Mesodermal cell (in vitro differentiated cells): ENCODE results near the gene DEFB121. TPM values are rescaled to one million over a fixed set of nuclear protein-coding genes. Genes with fewer than 3 reads are reported as not detected.
"Not testable (repeated sequence)": the region's sequence is repeated elsewhere in the genome, so short reads cannot be mapped to it uniquely, and the experiment has no call there.

ENCODE experiments used
- H3K27ac ChIP-seq: 2 replicates; pipeline ENCODE4 v1.7.0; 2013; ENCODE audit warnings: mild to moderate bottlenecking, low read depth, low read length, moderate library complexity; ENCODE audit not compliant: severe bottlenecking
- H3K36me3 ChIP-seq: 2 replicates; pipeline ENCODE4 v1.7.1; 2013; ENCODE audit warnings: mild to moderate bottlenecking, low read length, moderate library complexity; ENCODE audit not compliant: control insufficient read depth, insufficient read depth
- H3K4me1 ChIP-seq: one replicate; pipeline ENCODE4 v1.7.1; 2013; ENCODE audit warnings: mild to moderate bottlenecking, low read length; ENCODE audit not compliant: insufficient read depth, control insufficient read depth, poor library complexity, severe bottlenecking
- H3K4me3 ChIP-seq: 2 replicates; pipeline ENCODE4 v1.7.0; 2013; ENCODE audit warnings: low read length, control low read depth, mild to moderate bottlenecking; ENCODE audit not compliant: insufficient read depth, poor library complexity, severe bottlenecking; ENCODE audit errors: extremely low read depth
- H3K9me3 ChIP-seq: 2 replicates; pipeline ENCODE4 v1.7.1; 2013; ENCODE audit warnings: mild to moderate bottlenecking, low read length, moderate library complexity; ENCODE audit not compliant: control insufficient read depth
- WGBS, 2 experiments: methylation state at CpG; one replicate each; pipeline ENCODE4 v1.1.5; 2013; ENCODE audit warnings: missing lambda C conversion rate in 2 of 2; ENCODE audit not compliant: insufficient coverage in 2 of 2; 5-methylcytosine and 5-hydroxymethylcytosine counted together
- polyA plus RNA-seq, 2 experiments: library from polyadenylated mRNA; stranded (reverse); fragments of 50-300 nt; gene quantifications; one replicate each; pipeline ENCODE4 v1.2.3, GENCODE V29; 2013

Gene DEFB121
- polyA plus RNA-seq (2013, experiment 1 of 2) = not detected
- polyA plus RNA-seq (2013, experiment 2 of 2) = not detected

DNA sequence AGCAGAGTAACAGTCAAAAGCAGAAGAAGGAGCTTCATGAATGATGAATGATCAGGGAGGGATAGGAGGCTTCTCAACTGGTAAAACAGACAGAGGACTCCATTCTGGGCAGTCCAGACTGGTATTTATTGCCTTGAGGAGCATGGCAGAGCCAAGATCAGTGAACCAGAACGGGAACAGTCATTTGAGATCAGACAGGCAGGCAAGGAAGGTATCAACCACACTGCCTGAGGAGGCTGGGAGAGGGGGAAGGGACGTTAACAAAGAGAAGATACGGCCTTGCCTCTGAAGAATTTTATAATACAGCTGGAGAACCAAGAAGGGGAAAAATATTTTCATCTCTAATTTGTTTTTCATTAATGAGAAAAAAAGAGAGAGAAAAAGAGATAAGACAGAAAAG is at the start of gene DEFB121:
Gene DEFB121 (minus strand): TSS at position 101 of the 400 bp plus-strand sequence. CDS start 63 bp downstream, at position 38.
- 7 to 40% methylated on average over 1 to 2 of the region's 3 CpGs for WGBS, 2 experiments
- Histone ChIP-seq H3K27ac (no peak within 1 kb of the TSS), H3K4me1 (no peaks in the 10 kb centered on the region), H3K36me3 (no peaks in the 10 kb centered on the region), H3K9me3 (peaks cover 76% of the 10 kb centered on the region), H3K4me3 (no peak within 1 kb of the TSS)

DNA sequence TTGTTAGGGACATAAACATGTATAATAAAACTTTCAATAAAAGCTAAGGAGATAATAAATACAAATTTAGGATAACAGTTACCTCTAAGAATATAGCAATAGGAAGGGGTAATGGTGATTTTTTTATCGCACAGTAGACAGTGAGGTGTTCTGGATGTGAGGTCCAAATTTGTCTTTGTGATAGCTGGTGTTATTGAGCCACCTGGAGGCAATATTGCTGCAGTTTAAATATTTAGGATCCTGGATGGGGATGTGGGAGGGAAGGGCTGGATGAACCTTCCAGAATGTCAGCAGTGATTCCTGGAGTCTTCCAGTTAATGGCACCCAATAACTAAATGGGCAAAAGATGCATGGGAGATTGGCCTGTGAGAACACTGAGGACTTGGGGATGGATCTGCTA is 48.3 kb upstream of the DEFB121 start:
- Histone ChIP-seq H3K4me1 (no peaks in the 10 kb centered on the region), H3K4me3 (no peak overlapping the region), H3K9me3 (peaks cover 11% of the 10 kb centered on the region), H3K36me3 (no peaks in the 10 kb centered on the region), H3K27ac (no peak overlapping the region)
- no CpG with 5 or more reads among the region's 1 CpG for WGBS, 2 experiments

DNA sequence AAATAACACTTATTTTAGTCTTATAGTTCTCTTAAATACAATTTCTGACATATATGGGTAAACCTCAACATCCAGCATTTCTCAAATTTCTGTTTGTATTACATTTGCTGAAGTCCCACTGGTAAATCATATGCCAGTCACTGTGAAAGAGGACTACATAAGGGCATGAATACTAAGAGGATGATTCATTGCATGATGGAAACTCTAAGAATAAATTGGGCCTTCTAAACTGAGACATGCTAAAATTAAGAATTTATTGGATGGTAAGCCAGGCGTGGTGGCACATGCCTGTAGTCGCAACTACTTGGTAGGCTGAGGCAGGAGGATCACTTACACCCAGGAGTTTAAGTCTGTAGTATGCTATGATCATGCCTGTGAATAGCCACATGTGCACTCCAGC is 46.6 kb upstream of the DEFB121 start:
- 70% methylated on average over 2 of the region's 2 CpGs; no CpG with 5 or more reads in 1 of the 2 experiments for WGBS, 2 experiments
- Histone ChIP-seq H3K9me3 (peaks cover 21% of the 10 kb centered on the region), H3K36me3 (no peaks in the 10 kb centered on the region), H3K27ac (no peak overlapping the region), H3K4me3 (no peak overlapping the region), H3K4me1 (no peaks in the 10 kb centered on the region)

GRCh38 chr20:31449511-31450414 is 43.7 kb upstream of the DEFB121 start:
- H3K4me3 ChIP-seq = no peak overlapping the region
- H3K27ac ChIP-seq = no peak overlapping the region
- H3K9me3 ChIP-seq = peaks cover 31% of the 10 kb centered on the region
- WGBS, 2 experiments = 57 to 65% methylated on average over 2 to 3 of the region's 8 CpGs
- no peaks in the 10 kb centered on the region for H3K4me1 ChIP-seq
- no peaks in the 10 kb centered on the region for H3K36me3 ChIP-seq

DNA sequence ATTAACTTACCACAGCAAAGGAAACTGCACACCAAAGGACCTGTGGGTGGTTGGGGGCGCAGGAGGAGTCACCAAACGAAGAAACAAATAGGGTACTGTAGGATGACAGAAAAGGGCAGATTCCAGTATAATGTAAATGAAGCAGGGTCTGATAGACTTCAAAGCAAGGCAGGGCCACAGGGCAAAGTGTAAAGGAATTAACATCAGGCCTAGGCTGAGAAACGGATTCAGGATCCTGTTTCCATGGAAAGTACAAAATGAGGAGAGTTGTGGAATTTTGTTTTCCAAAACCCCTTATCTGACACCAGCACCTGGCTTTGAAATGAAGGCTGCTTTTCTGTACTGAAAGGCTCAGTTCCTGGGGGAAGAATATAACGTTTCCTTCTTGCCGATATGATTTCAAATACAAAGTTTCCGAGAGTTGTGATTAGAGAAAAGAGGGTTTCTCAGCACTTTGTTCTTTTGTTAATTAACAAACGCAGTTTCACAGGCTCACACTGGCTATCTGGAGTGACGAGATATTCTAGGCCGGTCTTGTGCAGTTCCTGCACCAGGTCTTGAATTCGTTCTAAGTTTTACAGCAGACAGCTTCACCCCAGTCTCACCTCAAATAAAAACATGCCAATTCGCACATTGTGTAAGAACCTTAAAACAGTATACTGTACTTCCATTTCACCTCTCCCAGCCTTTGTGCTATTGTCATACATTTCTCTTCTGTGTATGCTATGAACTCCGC is 40.2 kb upstream of the DEFB121 start:
- WGBS, 2 experiments = 58 to 77% methylated on average over 8 to 11 of the region's 12 CpGs
- H3K9me3 ChIP-seq = peaks cover 44% of the 10 kb centered on the region
- no peaks in the 10 kb centered on the region for H3K36me3 ChIP-seq
- no peak overlapping the region for H3K27ac ChIP-seq
- H3K4me3 ChIP-seq = no peak overlapping the region
- H3K4me1 ChIP-seq = no peaks in the 10 kb centered on the region

DNA sequence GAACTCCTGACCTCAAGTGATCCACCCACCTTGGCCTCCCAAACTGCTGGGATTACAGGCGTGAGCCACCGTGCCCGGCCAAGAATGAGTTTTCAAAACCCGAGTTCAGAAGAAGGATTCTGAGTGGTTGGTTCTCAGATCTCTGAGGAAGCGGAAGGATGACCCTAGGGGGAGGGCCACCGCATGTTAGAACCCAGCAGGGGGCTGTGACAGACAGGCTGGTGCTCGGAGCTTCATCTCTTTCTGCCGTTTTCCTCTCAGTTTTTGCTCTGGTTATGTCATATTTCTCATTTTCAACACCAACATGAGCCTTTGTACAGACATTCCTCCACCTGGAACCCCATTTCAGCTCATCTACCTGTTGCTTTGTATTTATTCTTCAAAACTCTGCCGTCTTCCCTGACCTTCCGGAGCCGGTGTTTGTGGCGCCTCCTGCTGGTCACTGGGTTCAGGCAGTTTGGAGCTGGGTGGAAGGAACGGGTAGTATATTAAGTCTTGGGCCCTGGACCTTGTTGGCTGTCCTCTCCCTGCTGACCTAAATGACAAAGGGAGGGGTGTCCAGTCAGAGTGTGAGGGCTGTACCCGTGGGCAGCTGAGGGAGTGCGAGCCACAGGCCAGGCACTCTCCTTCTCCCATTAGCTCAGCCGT is 34.1 kb upstream of the DEFB121 start, which contains the start of gene DEFB123:
Gene DEFB123 (plus strand): TSS at position 621 of the 648 bp plus-strand sequence. CDS start 67 bp downstream, outside the sequence.
- H3K36me3 ChIP-seq = no peaks in the 10 kb centered on the region
- no peak within 1 kb of the TSS for H3K4me3 ChIP-seq
- peaks cover 46% of the 10 kb centered on the region for H3K9me3 ChIP-seq
- H3K27ac ChIP-seq = no peak within 1 kb of the TSS
- WGBS, 2 experiments = 74 to 83% methylated on average over 7 to 14 of the region's 16 CpGs
- no peaks in the 10 kb centered on the region for H3K4me1 ChIP-seq

GRCh38 chr20:31430568-31431115 is 24.6 kb upstream of the DEFB121 start:
- 48 to 69% methylated on average over 3 of the region's 4 CpGs for WGBS, 2 experiments
- Histone ChIP-seq H3K27ac (no peak overlapping the region), H3K4me1 (no peaks in the 10 kb centered on the region), H3K36me3 (no peaks in the 10 kb centered on the region), H3K4me3 (no peak overlapping the region), H3K9me3 (peaks cover 15% of the 10 kb centered on the region)

DNA sequence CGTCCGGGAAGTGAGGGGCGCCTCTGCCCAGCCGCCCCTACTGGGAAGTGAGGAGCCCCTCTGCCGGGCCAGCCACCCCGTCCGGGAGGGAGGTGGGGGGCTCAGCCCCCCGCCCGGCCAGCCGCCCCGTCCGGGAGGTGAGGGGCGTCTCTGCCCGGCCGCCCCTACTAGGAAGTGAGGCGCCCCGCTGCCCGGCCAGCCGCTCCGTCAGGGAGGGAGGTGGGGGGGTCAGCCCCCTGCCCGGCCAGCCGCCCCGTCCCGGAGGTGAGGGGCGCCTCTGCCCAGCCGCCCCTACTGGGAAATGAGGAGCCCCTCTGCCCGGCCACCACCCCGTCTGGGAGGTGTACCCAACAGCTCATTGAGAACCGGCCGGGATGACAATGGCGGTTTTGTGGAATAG is 21.6 kb upstream of the DEFB121 start:
- H3K4me1 ChIP-seq, H3K36me3 ChIP-seq, H3K27ac ChIP-seq, H3K4me3 ChIP-seq: not testable (repeated sequence)
- WGBS, 2 experiments = 96 to 100% methylated on average over 8 to 16 of the region's 31 CpGs
- H3K9me3 ChIP-seq = peaks cover 19% of the 10 kb centered on the region

- peaks cover 19% of the 10 kb centered on the region for H3K9me3 ChIP-seq
- H3K36me3 ChIP-seq, H3K4me3 ChIP-seq, H3K27ac ChIP-seq, H3K4me1 ChIP-seq: not testable (repeated sequence)
- WGBS, 2 experiments = 100% methylated on average over 1 of the region's 48 CpGs; no CpG with 5 or more reads in 1 of the 2 experiments
These were observed 21.0 kb upstream of the DEFB121 start for GRCh38 chr20:31426891-31427551.

DNA sequence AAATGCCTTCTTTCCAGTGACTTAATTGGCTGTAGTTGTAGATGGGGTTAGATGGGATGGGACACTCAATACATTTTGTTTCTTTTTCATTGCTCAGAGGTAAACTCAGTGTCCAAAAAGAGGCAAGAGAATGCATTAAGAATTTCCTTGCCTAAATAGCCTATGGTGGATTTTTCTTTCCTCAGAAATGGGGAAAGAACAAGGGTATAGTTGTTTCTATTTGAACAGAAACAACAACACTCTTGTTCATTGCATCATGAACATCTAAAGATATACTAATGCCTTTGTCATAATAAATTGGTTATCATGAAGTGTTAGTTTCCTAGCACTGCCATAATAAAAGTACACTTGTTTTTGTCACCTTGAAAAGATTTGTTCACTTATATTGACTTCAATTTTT is 19.8 kb upstream of the DEFB121 start:
- peaks cover 27% of the 10 kb centered on the region for H3K9me3 ChIP-seq

More for the DNA sequence above, 19.8 kb upstream of the DEFB121 start:
- Histone ChIP-seq H3K4me3 (no peak overlapping the region), H3K36me3 (no peaks in the 10 kb centered on the region), H3K27ac (no peak overlapping the region), H3K4me1 (no peaks in the 10 kb centered on the region)
